22Rv1 (cell line): ENCODE data around the gene UNC5CL.

Source experiments
- H3K27ac ChIP-seq: fragments of 450-650 bp; 2 replicates; pipeline ENCODE4 v1.5.1; 2017
- ZFX ChIP-seq: fragments of 450-650 bp; IDR thresholded peaks from 2 replicates; pipeline ENCODE4 v1.6.1; 2017; ENCODE audit warnings: antibody characterized with exemption, borderline replicate concordance
- TF ChIP-seq, protein P1 (sequence below): fragments of 450-650 bp; IDR thresholded peaks from 2 replicates; pipeline ENCODE4 v1.5.1; 2017; ENCODE audit warnings: mild to moderate bottlenecking

Gene UNC5CL

DNA sequence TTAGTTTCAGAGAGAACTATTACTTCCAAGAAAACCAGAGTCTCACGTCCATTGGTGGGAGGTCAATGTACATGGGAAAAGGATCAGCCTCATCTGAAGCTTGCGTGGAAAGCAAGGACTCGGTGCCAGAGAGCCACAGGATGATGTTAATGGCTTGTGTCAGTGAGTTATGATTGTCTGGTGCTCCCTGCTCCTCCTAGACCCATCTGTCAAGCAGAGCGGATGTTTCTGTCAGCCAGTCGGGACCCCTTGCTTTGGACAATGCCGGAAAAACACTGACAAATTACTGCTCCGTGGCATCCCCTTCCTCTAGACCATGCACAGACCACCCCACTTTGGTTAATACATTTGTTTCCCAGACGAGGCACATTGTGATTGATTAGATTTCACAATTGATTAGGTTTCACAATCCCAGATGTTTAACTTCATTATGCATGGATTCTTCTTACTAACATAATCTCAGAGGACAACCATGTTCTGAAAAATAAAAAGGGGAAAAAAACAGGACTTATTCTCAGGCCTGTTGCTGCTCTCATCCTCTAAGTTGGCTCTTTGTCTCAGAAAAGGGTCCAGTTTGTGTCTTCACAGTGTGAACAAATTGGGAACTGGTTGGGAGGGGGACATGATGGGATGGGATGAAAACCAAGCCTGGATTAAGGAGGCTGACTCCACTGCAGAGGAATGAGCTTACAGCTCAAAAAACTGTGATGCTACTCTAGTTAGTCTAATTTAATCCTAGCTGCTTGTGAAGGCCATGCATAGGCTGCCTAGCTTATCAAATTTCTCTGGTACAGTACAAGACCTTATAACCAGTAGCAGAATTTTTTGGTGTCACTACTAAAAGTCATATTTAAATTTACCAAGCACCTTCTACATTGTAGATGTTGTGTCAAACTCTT lies 51.9 kb downstream of the UNC5CL start:
- H3K27ac ChIP-seq = no peak overlapping the region
- TF ChIP-seq, protein P1, sequence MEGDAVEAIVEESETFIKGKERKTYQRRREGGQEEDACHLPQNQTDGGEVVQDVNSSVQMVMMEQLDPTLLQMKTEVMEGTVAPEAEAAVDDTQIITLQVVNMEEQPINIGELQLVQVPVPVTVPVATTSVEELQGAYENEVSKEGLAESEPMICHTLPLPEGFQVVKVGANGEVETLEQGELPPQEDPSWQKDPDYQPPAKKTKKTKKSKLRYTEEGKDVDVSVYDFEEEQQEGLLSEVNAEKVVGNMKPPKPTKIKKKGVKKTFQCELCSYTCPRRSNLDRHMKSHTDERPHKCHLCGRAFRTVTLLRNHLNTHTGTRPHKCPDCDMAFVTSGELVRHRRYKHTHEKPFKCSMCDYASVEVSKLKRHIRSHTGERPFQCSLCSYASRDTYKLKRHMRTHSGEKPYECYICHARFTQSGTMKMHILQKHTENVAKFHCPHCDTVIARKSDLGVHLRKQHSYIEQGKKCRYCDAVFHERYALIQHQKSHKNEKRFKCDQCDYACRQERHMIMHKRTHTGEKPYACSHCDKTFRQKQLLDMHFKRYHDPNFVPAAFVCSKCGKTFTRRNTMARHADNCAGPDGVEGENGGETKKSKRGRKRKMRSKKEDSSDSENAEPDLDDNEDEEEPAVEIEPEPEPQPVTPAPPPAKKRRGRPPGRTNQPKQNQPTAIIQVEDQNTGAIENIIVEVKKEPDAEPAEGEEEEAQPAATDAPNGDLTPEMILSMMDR = no peak
- no peak for TF ChIP-seq ZFX

DNA sequence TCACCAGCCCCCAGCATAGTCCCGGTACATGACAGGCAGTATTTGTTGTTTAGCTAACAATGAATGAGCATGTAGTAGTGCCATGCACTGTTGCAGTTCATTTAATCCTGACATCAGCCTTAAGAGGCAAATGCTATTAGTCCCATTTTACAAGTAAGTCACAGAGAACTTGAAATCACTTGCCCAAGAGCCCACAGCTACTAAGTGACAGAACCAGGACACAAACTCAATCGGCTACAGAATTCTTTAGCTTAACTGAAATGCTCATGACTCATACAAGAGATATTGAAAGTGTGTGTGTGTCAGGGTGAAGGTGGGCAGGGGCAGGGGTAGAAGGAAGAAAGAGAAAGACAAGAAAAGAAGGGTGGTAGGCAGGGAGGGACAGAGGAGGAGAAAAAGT lies 52.7 kb downstream of the UNC5CL start:
- no peak overlapping the region for H3K27ac ChIP-seq
- TF ChIP-seq, protein P1 = no peak
- no peak for TF ChIP-seq ZFX

DNA sequence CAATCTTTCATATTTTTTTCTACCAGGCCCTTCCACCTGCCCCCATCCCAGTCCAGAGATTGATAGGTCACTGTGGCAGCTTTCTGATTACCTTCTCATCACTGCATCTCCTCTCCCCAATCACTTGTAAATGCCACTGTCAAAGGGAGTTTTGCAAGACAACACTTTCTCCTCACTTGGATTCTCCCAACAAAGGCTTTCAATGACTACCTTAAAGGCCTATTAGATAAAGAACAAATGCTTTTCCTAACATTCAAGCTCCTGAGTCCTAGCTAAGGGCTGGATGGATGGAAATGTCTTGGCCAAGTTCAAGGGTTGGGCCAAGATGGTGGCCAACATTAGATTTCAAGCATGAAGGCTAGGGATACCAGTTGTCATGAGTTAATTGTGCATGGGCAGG lies 55.3 kb downstream of the UNC5CL start:
- TF ChIP-seq, protein P1 = no peak
- no peak for TF ChIP-seq ZFX
- no peak overlapping the region for H3K27ac ChIP-seq

DNA sequence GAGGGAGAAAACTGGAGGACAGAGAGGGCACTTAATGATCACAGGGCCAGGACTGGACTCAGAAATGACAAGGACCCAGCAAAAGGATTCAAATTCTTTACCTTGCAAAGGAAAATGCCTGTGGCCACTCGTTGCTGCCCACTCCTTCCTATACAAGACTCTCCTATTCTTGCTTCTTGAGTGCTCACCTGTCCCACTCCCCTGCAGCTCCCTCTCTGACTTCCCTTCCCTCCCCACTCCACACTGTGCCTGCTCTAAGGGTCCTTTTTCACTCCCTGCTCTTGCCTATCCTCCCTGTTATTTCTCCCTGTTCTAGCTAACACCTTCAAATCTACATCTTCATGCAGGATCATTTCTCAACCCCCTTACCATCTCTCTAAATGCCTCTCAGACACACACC lies 56.1 kb downstream of the UNC5CL start:
- TF ChIP-seq, protein P1 = no peak
- TF ChIP-seq ZFX = no peak
- H3K27ac ChIP-seq = no peak overlapping the region

DNA sequence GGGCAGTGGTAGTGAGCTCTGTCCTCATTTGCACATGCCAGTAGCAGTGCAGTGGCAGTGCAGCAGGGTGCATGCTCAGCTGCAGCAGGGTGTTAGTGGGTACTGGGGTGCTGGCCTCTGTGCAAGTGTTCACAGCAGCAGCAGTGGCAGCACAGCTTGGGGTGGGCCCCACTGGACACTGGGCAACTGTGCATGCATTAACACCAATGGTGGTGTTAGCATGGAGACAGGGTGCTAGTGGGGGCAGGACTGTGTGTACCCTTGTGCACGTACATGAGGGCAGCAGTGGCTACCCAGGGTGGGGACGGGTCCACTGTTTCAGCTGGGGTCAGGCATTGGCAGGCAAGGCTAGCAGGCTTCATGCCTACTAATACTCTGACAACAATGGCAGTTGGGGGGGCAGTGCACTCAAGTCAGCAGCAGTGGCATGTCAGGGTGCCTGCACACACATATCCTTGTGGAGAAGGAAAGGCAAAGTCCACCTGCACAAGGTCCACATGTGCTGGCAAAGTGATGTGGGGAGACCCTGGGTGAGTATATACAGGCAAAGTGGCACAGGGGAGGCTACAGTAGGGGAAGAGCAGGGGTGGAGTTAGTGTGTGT lies 60.2 kb downstream of the UNC5CL start:
- TF ChIP-seq, protein P1 = no peak
- TF ChIP-seq ZFX = no peak
- H3K27ac ChIP-seq = no peak overlapping the region

DNA sequence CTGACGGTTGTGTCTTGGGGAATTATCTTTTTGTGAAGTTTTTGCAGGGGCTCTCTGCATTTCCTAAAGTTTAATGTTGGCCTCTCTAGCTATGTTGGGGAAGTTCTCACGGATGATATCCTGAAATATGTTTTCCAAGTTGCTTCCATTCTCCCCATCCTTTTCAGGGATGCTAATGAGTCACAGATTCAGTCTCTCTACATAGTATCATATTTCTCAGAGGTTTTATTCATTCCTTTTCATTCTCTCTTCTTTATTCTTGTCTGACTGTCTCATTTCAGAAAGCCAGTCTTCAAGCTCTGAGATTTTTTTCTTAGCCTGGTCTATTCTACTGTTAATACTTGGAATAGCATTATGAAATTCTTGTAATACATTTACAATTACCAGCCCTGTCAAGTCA lies 61.3 kb downstream of the UNC5CL start:
- no peak for TF ChIP-seq ZFX
- TF ChIP-seq, protein P1 = no peak

DNA sequence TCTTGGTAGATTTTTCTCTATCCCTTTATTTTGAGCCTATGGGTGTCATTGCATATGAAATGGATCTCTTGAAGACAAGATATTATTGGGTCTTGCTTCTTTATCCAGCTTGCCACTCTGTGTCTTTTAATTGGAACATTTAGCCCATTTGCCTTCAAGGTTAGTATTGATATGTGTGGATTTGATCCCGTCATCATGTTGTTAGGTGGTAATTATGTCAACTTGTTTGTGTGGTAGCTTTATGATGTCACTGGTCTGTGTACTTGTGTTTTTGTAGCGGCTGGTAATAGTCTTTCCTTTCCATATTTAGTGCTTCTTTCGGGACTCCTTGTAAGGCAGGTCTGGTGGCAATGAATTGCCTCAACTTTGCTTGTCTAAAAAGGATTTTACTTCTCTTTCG lies 61.9 kb downstream of the UNC5CL start:
- H3K27ac ChIP-seq = no peak overlapping the region
- TF ChIP-seq, protein P1 = no peak
- TF ChIP-seq ZFX = no peak

More for the DNA sequence above, 61.3 kb downstream of the UNC5CL start:
- no peak overlapping the region for H3K27ac ChIP-seq
